Dendritic cell treated with granulocyte-macrophage colony-stimulating factor and Interleukin-4, amounts not matched to agents 40 ng/mL and 50 ng/mL, for 4 days (primary cell): ENCODE measurements around the gene SCAMP4.

Experiments used
- H3K27ac Mint-ChIP-seq: one replicate; pipeline ENCODE4 v1.8.0; 2022; ENCODE audit warnings: mild to moderate bottlenecking, mixed read lengths
- H3K27me3 Mint-ChIP-seq: one replicate; pipeline ENCODE4 v1.8.0; 2022; ENCODE audit warnings: mild to moderate bottlenecking, mixed read lengths
- H3K36me3 Mint-ChIP-seq: one replicate; pipeline ENCODE4 v1.8.0; 2022; ENCODE audit warnings: low read depth, mixed read lengths
- H3K4me1 Mint-ChIP-seq: one replicate; pipeline ENCODE4 v1.8.0; 2022; ENCODE audit warnings: low read depth, mixed read lengths
- H3K4me3 Mint-ChIP-seq: one replicate; pipeline ENCODE4 v1.8.0; 2022; ENCODE audit warnings: mild to moderate bottlenecking, moderate library complexity, mixed read lengths
- H3K9me3 Mint-ChIP-seq: one replicate; pipeline ENCODE4 v1.8.0; 2022; ENCODE audit warnings: mixed read lengths
- intact Hi-C: fragments of 100-400 bp; cut with micrococcal nuclease; formaldehyde crosslinking; loops from one replicate; pipeline ENCODE4 v1.15.0; 2022

The SCAMP4 gene

GRCh38 chr19:1936430-1936829 is 31.2 kb downstream of the SCAMP4 start:
- intact Hi-C loops = no loop called here
- Mint-ChIP-seq H3K27ac (peak overlapping the region; percentile 21), H3K36me3 (peaks cover under 1% of the 10 kb centered on the region), H3K4me3 (no peak overlapping the region), H3K4me1 (peaks cover 43% of the 10 kb centered on the region), H3K27me3 (peaks cover 4% of the 10 kb centered on the region), H3K9me3 (peaks cover 14% of the 10 kb centered on the region)

DNA sequence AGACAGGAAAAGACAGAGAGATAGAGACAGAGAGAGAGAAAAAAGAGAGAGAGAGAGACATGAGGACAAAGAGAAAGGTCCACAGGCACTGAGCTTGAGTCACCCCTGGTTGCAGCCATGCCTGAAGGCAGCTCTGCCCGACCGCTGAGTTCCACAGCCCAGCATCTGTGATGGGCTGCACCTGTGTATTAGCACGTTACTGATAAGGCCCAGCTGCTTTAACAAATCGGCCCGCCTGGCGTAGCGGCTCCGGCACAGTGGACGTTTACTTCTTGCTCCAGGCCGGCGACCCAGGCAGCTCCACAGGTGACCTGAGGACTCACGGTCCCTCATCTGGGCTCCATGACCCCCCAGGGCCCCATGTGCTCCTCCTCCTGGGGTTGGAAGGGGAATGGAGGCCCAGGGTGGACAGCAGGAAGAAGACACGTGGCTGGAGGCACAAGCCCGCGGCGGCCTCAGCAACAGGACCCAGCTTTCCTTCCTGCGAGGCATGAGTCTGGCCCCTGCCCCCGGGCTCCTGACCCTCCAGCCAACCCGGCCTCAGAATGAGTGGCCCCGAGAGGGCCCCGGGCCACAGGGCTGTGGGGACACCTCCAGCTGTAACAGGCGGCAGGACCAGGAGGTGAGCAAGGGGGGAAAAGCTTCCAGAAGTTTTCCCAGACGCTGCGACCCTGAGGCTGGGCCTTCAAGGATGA is 31.9 kb downstream of the SCAMP4 start:
- peaks cover 4% of the 10 kb centered on the region for H3K27me3 Mint-ChIP-seq
- intact Hi-C loops = no loop called here
- H3K27ac Mint-ChIP-seq = peak overlapping the region; percentile 30
- no peak overlapping the region for H3K4me3 Mint-ChIP-seq
- H3K4me1 Mint-ChIP-seq = peaks cover 43% of the 10 kb centered on the region
- H3K36me3 Mint-ChIP-seq = peaks cover 7% of the 10 kb centered on the region
- peaks cover 13% of the 10 kb centered on the region for H3K9me3 Mint-ChIP-seq

DNA sequence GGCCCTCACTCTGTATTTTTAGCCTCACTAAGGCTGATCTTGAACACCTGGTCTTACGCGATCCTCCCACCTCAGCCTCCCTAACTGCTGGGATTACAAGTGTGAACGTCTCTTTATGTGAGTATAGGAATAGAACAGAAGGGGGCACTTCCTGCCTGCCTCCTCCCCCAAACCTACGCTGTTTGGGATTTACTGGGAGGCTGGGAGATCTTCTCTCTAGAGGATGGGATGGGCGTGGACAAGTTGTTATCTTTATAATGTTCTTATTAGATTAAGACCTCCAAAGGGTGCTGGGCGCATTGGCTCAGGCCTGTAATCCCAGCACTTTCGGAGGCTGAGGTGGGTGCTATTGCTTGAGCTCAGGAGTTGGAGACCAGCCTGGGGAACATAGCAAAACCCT is 32.9 kb downstream of the SCAMP4 start:
- peaks cover 47% of the 10 kb centered on the region for H3K4me1 Mint-ChIP-seq
- H3K27me3 Mint-ChIP-seq = no peaks in the 10 kb centered on the region
- H3K27ac Mint-ChIP-seq = peak overlapping the region; percentile 30
- no peak overlapping the region for H3K4me3 Mint-ChIP-seq
- intact Hi-C loops = no loop called here
- H3K36me3 Mint-ChIP-seq = peaks cover 17% of the 10 kb centered on the region
- H3K9me3 Mint-ChIP-seq = peaks cover 7% of the 10 kb centered on the region

DNA sequence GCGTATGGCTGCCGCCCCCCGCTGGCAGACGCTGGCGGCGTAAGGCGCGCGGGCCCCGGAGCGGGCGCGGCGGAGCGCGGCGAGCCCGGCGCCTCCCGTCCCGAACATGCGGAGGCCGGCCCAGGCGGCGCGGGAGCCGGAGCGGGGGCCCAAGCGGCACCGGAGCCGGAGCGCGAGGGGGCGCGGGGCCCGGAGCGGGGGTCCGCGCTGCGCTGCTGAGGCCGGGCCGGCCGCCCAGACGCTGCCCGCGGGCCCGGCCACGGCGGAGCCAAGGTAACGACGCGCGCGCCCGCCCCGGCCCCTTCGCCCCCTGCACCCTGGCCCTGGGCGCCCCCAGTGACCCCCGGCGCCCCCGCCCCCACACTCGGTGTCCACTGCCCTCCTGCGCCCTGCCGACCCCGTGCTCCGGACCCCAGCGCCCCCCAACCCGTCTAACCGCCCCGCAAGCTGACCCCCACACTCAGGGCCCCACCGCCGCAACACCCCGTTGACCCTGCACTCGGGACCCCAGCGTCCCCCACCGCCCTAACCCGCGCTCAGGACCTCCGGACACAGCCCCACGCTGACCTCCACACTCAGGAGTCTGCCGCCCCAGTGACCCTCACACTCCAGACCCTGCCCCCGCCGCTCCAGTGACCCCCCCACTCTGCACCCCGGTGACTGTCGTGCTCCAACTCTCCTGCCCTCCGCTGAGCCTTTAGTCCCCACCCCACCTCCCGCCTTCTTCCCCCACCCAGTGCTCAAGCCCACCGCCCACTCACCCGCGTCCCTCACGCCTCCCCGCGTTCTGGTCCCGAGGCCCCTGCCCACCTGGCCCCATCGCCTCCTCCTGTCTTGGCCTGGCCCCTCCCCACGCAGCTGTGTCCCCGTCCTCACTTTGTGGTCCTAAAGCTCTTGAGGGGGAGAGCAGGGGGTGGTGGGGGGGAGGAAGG is 36.2 kb downstream of the SCAMP4 start, which contains the start of gene CSNK1G2:
Gene CSNK1G2 (plus strand): TSS at position 27 of the 932 bp plus-strand sequence. CDS start 28,601 bp downstream, outside the sequence.
- Mint-ChIP-seq H3K27me3 (no peaks in the 10 kb centered on the region), H3K27ac (peak within 1 kb of the TSS; percentile 97), H3K9me3 (no peaks in the 10 kb centered on the region), H3K4me1 (peaks cover 43% of the 10 kb centered on the region), H3K36me3 (peaks cover 33% of the 10 kb centered on the region), H3K4me3 (peak within 1 kb of the TSS; percentile 93)
- intact Hi-C loops = no loop called here

GRCh38 chr19:1942078-1942933 is 37.1 kb downstream of the SCAMP4 start:
- H3K4me3 Mint-ChIP-seq = peak overlapping the region; percentile 93
- H3K27ac Mint-ChIP-seq = peak overlapping the region; percentile 97
- peaks cover 41% of the 10 kb centered on the region for H3K36me3 Mint-ChIP-seq
- H3K4me1 Mint-ChIP-seq = peaks cover 48% of the 10 kb centered on the region
- no peaks in the 10 kb centered on the region for H3K9me3 Mint-ChIP-seq
- H3K27me3 Mint-ChIP-seq = no peaks in the 10 kb centered on the region
- intact Hi-C loops = no loop called here

DNA sequence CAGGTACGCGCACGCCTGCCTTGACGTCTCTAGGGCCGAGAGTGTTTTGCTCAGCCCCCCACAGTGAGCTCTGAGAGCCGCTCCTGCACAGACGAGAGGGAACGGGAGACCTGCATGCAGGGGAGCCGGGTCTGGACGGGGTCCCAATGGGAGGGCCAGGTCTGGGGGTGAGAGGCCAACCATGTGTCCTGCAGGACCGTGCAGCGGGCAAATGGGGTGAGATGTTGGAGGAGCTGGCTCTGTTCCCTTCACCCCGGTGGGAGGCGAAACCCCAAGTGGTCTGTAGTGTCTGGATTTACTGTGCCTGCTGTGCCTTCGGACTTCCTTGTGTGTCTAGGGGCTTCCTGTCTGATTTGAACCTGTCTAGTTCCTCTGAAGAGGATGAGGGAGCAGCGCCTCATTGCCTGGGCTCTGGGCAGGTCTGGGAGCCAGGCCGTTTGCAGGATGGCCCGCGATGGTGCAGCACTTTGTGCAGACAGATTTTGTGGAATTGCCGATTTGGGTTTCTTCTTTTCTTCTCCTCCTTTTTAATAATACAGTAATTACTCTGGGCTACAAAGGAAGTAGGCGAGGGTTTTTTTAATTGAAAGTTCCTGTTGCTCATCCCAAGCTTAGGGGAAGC is 37.8 kb downstream of the SCAMP4 start:
- Mint-ChIP-seq H3K4me3 (peak overlapping the region; percentile 93), H3K9me3 (no peaks in the 10 kb centered on the region), H3K36me3 (peaks cover 44% of the 10 kb centered on the region), H3K27me3 (no peaks in the 10 kb centered on the region), H3K27ac (peak overlapping the region; percentile 97), H3K4me1 (peaks cover 55% of the 10 kb centered on the region)
- intact Hi-C loops = no loop called here

GRCh38 chr19:1943661-1944087 is 38.5 kb downstream of the SCAMP4 start:
- intact Hi-C loops = no loop called here
- Mint-ChIP-seq H3K27me3 (no peaks in the 10 kb centered on the region), H3K4me3 (peak overlapping the region; percentile 93), H3K4me1 (peaks cover 62% of the 10 kb centered on the region), H3K9me3 (no peaks in the 10 kb centered on the region), H3K27ac (peak overlapping the region; percentile 97), H3K36me3 (peaks cover 44% of the 10 kb centered on the region)

DNA sequence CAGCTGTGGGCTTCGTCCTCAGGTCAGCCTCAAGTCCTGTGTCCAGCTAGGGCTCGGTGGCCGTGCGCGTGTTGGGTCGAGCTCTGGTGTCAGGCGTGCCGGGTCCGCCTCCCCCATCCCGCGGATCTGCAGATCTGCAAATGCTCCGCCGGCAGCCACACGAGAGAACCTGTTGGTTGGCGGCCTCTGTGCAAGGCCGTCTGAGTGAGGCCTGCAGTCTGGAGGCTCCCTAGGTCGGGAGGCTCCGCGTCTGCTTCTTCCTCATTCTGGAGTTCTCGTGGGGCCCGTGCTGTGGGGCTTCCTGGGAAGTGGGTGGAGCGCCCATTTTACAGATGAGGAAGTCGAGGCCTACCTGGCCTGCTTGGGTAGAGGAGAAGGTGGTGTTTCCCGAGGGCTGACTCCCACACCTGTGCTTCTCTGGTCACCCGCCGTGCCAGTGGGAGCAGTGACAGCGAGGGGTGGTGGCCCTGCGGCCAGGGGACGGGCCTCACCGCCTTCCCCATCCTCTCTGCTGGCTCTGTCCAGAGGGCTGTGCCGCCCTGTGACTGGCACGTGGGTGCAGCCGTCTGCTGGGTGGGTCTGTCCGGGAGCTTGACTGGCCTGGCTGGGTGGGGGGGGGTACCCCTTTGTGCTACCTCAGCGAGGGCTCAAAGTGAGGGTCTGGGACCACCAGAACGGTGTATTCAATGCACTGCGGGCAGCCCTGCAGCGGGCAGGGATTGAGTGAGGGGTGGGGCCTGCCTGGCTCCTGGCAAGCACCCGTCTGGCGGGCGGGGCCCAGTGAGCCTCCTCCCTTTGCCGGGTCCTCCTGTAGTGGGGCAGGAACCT is 39.1 kb downstream of the SCAMP4 start:
- Mint-ChIP-seq H3K4me1 (peaks cover 68% of the 10 kb centered on the region), H3K4me3 (peak overlapping the region; percentile 93), H3K27ac (peak overlapping the region; percentile 97), H3K9me3 (no peaks in the 10 kb centered on the region), H3K36me3 (peaks cover 48% of the 10 kb centered on the region), H3K27me3 (no peaks in the 10 kb centered on the region)
- intact Hi-C loops = no loop called here

- H3K4me1 Mint-ChIP-seq = peaks cover 68% of the 10 kb centered on the region
Measured at GRCh38 chr19:1944916-1945561, 39.8 kb downstream of the SCAMP4 start.

GRCh38 chr19:1945899-1946298 is 40.7 kb downstream of the SCAMP4 start:
- no peaks in the 10 kb centered on the region for H3K27me3 Mint-ChIP-seq
- H3K4me3 Mint-ChIP-seq = no peak overlapping the region
- intact Hi-C loops = no loop called here
- H3K4me1 Mint-ChIP-seq = peaks cover 75% of the 10 kb centered on the region
- H3K36me3 Mint-ChIP-seq = peaks cover 64% of the 10 kb centered on the region
- H3K27ac Mint-ChIP-seq = peak overlapping the region; percentile 4
- no peaks in the 10 kb centered on the region for H3K9me3 Mint-ChIP-seq

More at GRCh38 chr19:1944916-1945561, 39.8 kb downstream of the SCAMP4 start:
- H3K27ac Mint-ChIP-seq = peak overlapping the region; percentile 97
- no peaks in the 10 kb centered on the region for H3K9me3 Mint-ChIP-seq
- intact Hi-C loops = no loop called here
- peak overlapping the region; percentile 93 for H3K4me3 Mint-ChIP-seq
- peaks cover 55% of the 10 kb centered on the region for H3K36me3 Mint-ChIP-seq
- no peaks in the 10 kb centered on the region for H3K27me3 Mint-ChIP-seq

DNA sequence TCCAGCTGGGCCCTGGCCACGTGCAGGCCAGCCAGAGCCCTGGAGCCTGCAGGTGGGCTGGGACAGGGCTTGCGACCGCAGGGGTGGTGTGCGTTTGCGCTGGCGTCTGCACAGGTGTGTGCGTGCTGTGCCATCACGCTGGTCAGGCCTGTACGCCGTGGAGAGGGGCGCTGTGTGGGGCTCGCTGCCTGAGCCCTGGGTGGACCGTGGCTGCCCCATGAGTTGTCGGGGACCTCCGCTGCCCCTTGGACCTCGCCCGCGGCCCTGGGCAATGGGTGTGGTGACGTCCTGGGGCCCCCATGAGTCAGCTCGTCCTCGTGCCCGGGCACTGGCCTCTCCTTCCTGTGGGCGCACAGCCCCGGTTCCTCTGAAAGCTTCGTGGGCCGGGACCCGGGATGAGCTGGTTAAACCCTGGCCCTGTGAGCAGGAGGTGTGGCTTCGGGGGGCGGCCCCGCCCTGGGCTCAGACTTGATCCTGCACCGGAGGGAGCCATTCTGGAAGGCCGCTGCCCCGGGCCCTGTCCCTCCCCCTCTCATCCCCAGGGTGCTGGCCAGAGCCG is 42.5 kb downstream of the SCAMP4 start:
- H3K9me3 Mint-ChIP-seq = no peaks in the 10 kb centered on the region

More for the DNA sequence above, 42.5 kb downstream of the SCAMP4 start:
- H3K4me3 Mint-ChIP-seq = peak overlapping the region; percentile 58
- peaks cover 67% of the 10 kb centered on the region for H3K36me3 Mint-ChIP-seq
- H3K27ac Mint-ChIP-seq = peak overlapping the region; percentile 28
- intact Hi-C loops = no loop called here
- H3K27me3 Mint-ChIP-seq = no peaks in the 10 kb centered on the region
- H3K4me1 Mint-ChIP-seq = peaks cover 91% of the 10 kb centered on the region
